Upper lobe of left lung (tissue), 4 donors: Measurements from ENCODE around the gene ZCWPW2.

Experiments
- EP300 ChIP-seq, 4 donors: sonication (generic); formaldehyde crosslinking; IDR thresholded peaks; one replicate each; pipeline ENCODE4 v1.5.1; 2017; ENCODE audit warnings: antibody characterized with exemption in 4 of 4, control low read depth in 2 of 4
- POLR2A ChIP-seq, 4 donors: fragments of 450-650 bp; IDR thresholded peaks; one replicate each; pipeline ENCODE4 v1.5.1; 2016 to 2017; ENCODE audit warnings: antibody characterized with exemption in 4 of 4, mild to moderate bottlenecking in 2 of 4
- POLR2AphosphoS5 ChIP-seq, 2 donors: sonication (generic); formaldehyde crosslinking; IDR thresholded peaks; one replicate each; pipeline ENCODE4 v1.5.1; 2017; ENCODE audit warnings: antibody characterized with exemption in 2 of 2
- TF ChIP-seq, protein P1 (sequence below), 6 experiments: fragments of 450-650 bp in 4 of 6; fragments of 200-600 bp in 2 of 6; sonication (generic) in 2 of 6; IDR thresholded peaks; one replicate each; pipeline ENCODE4 v1.5.1; 2016 to 2019; ENCODE audit warnings: antibody characterized with exemption in 6 of 6

DNA sequence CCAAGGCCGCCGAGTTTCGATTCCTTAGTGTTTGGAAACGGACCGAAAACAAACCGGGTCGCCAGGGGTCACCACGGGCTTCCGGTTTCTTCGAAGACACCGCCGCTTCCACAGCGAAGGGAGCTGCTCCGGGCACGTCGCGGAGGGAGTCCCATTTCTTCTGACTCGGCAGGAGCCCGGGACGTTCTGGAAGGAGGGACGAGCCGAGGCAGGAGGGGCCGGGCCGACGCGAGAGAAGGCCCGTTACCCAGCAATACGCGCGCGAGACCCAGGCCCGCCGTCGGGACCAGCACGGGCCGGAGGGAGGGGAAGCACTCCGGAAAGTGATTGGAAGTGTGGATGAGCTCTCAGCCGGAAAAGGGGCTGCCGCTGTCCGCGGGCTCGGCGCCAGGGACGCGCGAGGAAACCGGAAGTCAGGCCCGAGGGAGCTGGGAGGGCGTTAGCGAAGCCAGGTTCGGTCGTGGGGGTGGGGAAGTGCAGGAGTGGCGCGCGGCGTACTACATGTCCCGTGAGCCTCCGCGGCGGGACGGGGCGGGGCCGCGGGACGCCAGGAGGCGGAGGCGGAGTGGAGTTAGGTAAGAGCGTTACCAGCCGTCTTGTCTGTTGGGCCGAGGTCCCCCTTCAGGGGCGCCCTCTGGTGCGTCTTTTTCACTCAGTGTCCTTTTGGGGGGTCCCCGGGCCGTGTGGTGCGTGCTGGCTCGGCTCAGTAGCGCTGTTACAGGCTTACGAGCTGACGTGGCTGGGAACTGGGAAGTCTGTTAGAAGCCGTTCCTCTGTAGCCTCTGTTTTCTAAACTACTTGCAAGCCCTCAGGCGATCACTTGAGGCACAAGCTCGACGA, at the start of gene ZCWPW2, which contains the start of gene AZI2:
- TF ChIP-seq, protein P1, sequence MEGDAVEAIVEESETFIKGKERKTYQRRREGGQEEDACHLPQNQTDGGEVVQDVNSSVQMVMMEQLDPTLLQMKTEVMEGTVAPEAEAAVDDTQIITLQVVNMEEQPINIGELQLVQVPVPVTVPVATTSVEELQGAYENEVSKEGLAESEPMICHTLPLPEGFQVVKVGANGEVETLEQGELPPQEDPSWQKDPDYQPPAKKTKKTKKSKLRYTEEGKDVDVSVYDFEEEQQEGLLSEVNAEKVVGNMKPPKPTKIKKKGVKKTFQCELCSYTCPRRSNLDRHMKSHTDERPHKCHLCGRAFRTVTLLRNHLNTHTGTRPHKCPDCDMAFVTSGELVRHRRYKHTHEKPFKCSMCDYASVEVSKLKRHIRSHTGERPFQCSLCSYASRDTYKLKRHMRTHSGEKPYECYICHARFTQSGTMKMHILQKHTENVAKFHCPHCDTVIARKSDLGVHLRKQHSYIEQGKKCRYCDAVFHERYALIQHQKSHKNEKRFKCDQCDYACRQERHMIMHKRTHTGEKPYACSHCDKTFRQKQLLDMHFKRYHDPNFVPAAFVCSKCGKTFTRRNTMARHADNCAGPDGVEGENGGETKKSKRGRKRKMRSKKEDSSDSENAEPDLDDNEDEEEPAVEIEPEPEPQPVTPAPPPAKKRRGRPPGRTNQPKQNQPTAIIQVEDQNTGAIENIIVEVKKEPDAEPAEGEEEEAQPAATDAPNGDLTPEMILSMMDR (IDR thresholded peaks at IDR 0.05): peak in 2 of 6 experiments; percentile 17 to 29
- peak; percentile 77 to 92 for TF ChIP-seq POLR2AphosphoS5 (IDR thresholded peaks at IDR 0.05)
- TF ChIP-seq POLR2A (IDR thresholded peaks at IDR 0.05): peak in 3 of 4 donors; percentile 80 to 89 (median 86)
- TF ChIP-seq EP300 (IDR thresholded peaks at IDR 0.05): peak in 1 of 4 donors; percentile 29
